Measurements from ENCODE around the gene BEST3.

DNA sequence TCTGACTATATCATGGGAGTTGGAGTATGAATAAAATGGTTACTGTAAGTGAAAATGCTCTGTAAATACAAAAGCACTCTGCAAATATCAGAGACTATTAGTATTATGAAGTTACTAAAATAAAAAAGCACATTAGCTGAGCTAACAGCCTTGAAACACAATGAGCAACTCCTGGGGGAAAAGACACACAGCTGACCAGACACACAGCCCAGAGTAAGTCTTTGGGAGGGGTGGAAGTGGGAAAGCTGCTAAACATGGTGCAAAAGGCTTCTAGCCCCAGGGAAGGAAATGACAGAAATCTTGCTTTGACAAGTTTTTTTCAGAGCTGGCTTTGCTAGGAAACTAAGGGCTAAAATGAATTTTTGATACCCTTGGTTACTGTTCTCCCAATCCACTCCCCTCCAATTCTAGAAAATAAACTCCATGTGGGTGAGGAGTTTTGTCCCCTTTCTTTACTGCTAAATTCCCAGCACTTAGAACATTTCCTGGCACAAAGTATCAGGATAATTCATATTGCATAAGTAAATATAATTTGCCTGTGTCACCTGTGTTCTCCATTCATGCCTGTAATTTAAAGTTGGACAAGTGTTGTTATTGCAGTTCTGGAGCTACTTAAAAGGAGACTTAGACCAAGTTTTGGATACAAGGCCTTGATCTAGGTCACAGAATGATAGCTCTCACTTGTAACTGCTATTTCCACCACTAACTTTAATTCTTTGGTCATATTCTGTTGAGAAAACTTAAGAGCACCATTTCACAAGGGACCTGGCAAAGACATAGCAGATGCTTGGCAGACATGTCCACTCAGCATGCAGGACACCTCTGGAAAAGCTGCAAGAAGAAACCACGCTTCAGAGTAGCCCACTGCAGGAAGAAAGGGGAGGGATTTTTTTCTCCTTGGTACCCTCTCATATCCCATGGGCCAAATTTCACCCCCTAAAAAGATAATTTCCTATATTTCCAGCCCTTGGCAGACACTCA, 20.5 kb upstream of the BEST3 start:
- TF ChIP-seq, protein P1, sequence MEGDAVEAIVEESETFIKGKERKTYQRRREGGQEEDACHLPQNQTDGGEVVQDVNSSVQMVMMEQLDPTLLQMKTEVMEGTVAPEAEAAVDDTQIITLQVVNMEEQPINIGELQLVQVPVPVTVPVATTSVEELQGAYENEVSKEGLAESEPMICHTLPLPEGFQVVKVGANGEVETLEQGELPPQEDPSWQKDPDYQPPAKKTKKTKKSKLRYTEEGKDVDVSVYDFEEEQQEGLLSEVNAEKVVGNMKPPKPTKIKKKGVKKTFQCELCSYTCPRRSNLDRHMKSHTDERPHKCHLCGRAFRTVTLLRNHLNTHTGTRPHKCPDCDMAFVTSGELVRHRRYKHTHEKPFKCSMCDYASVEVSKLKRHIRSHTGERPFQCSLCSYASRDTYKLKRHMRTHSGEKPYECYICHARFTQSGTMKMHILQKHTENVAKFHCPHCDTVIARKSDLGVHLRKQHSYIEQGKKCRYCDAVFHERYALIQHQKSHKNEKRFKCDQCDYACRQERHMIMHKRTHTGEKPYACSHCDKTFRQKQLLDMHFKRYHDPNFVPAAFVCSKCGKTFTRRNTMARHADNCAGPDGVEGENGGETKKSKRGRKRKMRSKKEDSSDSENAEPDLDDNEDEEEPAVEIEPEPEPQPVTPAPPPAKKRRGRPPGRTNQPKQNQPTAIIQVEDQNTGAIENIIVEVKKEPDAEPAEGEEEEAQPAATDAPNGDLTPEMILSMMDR (IDR thresholded peaks at IDR 0.05; ENCODE audit: low read depth, low read length), result no peak
- TF ChIP-seq POLR2A (IDR thresholded peaks at IDR 0.05; ENCODE audit: extremely low read depth, insufficient read length), result no peak
